DND-41 (cell line): Measurements from ENCODE around the gene ACOXL.

ENCODE experiments used
- CTCF ChIP-seq: IDR thresholded peaks from 2 replicates; pipeline ENCODE4 v1.5.1; 2012; ENCODE audit warnings: borderline replicate concordance, low read length, moderate library complexity, mild to moderate bottlenecking; ENCODE audit not compliant: poor library complexity, severe bottlenecking; ENCODE audit errors: extremely low read depth
- EZH2 ChIP-seq: IDR thresholded peaks from 3 replicates; pipeline ENCODE4 v1.6.1; 2012; ENCODE audit warnings: borderline replicate concordance, low read depth, mild to moderate bottlenecking, moderate library complexity, low read length, inconsistent platforms; ENCODE audit not compliant: severe bottlenecking

- TF ChIP-seq CTCF (no peak), EZH2 (no peak)
These were observed 131.8 kb downstream of the ACOXL start for GRCh38 chr2:110864176-110864575.
